Heart right ventricle (tissue), 16 donors: ENCODE results near the gene LYAR. TPM values are rescaled to one million over a fixed set of nuclear protein-coding genes. Genes with fewer than 3 reads are reported as not detected.

ENCODE experiments used
- ATAC-seq, 8 donors: fragments of 200-7000 bp; cut with Tn5 transposase; one replicate each; pipeline ENCODE4 v1.9.1; 2020; ENCODE audit warnings: mild to moderate bottlenecking in 8 of 8, moderate library complexity in 8 of 8, moderate number of reproducible peaks in 1 of 8
- DNase-seq, 2 donors: peaks; one replicate each; pipeline ENCODE4 v3.0.0-alpha.2; 2020
- H3K27ac ChIP-seq, 10 donors: fragments of 200-600 bp; sonication (generic) in 2 of 10; one replicate each; pipeline versions ENCODE4 v1.5.0 to v1.8.0; 2020 to 2022; ENCODE audit warnings: mild to moderate bottlenecking in 3 of 10
- H3K27me3 ChIP-seq, 7 donors: fragments of 200-600 bp; one replicate each; pipeline ENCODE4 v1.8.0; 2021 to 2022; ENCODE audit warnings: mild to moderate bottlenecking in 2 of 7
- H3K36me3 ChIP-seq, 9 donors: fragments of 200-600 bp; sonication (generic) in 1 of 9; one replicate each; pipeline versions ENCODE4 v1.5.0 to v1.8.0; 2020 to 2022; ENCODE audit warnings: mild to moderate bottlenecking in 2 of 9
- H3K4me1 ChIP-seq, 9 donors: fragments of 200-600 bp; sonication (generic) in 1 of 9; one replicate each; pipeline versions ENCODE4 v1.5.0 to v1.8.0; 2020 to 2022; ENCODE audit warnings: mild to moderate bottlenecking in 4 of 9
- H3K4me3 ChIP-seq, 10 donors: fragments of 200-600 bp; sonication (generic) in 2 of 10; one replicate each; pipeline versions ENCODE4 v1.5.0 to v1.8.0; 2020 to 2022; ENCODE audit warnings: mild to moderate bottlenecking in 7 of 10, moderate library complexity in 2 of 10
- H3K9me3 ChIP-seq, 11 donors: fragments of 200-600 bp in 10 of 11; sonication (generic) in 2 of 11; one replicate each; pipeline versions ENCODE4 v1.5.0 to v1.8.0; 2013 to 2022; ENCODE audit warnings: mild to moderate bottlenecking in 2 of 11, control low read depth in 1 of 11, moderate library complexity in 1 of 11
- CTCF ChIP-seq, 9 donors: fragments of 200-600 bp; sonication (generic) in 2 of 9; IDR thresholded peaks; one replicate each; pipeline versions ENCODE4 v1.5.0 to v1.8.0; 2021 to 2022; ENCODE audit warnings: antibody characterized with exemption in 9 of 9, mild to moderate bottlenecking in 5 of 9, moderate library complexity in 1 of 9
- WGBS, 2 donors: extraction: QIAGEN DNeasy Blood & Tissue Kit; methylation state at CpG; one replicate each; pipeline ENCODE4 v1.1.7; 2013; ENCODE audit warnings: inconsistent platforms in 1 of 2; 5-methylcytosine and 5-hydroxymethylcytosine counted together
- intact Hi-C, 10 donors: fragments of 100-400 bp; cut with DNase I; formaldehyde crosslinking; loops; one replicate each; pipeline versions ENCODE4 v1.11.1 to v1.14.2; 2022
- polyA plus RNA-seq, 2 donors: library from polyadenylated mRNA; stranded (reverse); fragments of 200-250 nt; gene quantifications; one replicate each; pipeline ENCODE4 v1.2.3, GENCODE V29; 2013
- total RNA-seq, 10 donors: library from RNA; stranded (reverse); fragmentation: NEBNext Ultra II Directional in 3 of 10; extraction: Animal tissue kit (Norgen Biotek cat#: 25700) in 3 of 10; gene quantifications; one replicate each; pipeline versions ENCODE4 v1.2.1 to v1.2.4, GENCODE V29; 2021 to 2023
- donor health status: Arrhythmogenic right ventricular cardiomyopathy.
- donor health status: ischemic (EF 13 %, LVEDD 7.1; RV severe dilation, severe dysfunction).
- donor health status: healthy with polysubstance abuse.
- donor health status: DM: no; HTN: yes; CAD: no.
- donor health status: DM: no; HTN: no; CAD: no.
- donor health status: ischemic (EF 25% LVEDD 6.9; RV normal size, moderate dysfunction).
- donor health status: ischemic (EF 25% LVEDD 5.7; RV mildly dilated, moderate dysfunction).
- donor health status: healthy.
- donor health status: DM: yes; HTN: yes; CAD: no.
- donor health status: Ischemic cardiomyopathy.
- donor health status: ischemic (EF 35%, LVEDD 5.7; RV mildly dilated, moderate dysfunction).
- donor health status: nonischemic (EF 11% LVEDD 7.7; RV severe dilation, severe dysfunction).
- donor health status: DM: yes; HTN: yes; CAD: no.
- donor health status: PGD.
- donor health status: ischemic (EF 29% LVEDD 5.4; RV normal size, mild dysfunction).
- donor health status: nonischemic (EF 23%, LVEDD 6.1; RV moderate dilation, normal function).

LYAR gene
- total and polyA plus RNA-seq, 12 donors, result 7.6 to 20.6 (median 12.6) TPM

- H3K9me3 ChIP-seq, result peaks cover 0 to 10% (median 0%) of the 10 kb centered on the region in 11 donors
- H3K36me3 ChIP-seq, result no peaks in the 10 kb centered on the region
- H3K4me3 ChIP-seq, result no peak overlapping the region
- H3K27ac ChIP-seq, result no peak overlapping the region
- DNase-seq, result no peak
- intact Hi-C loops, result no loop called here
- WGBS, 2 donors, result 96 to 97% methylated on average over 10 of the region's 10 CpGs
- no peaks in the 10 kb centered on the region for H3K27me3 ChIP-seq
- TF ChIP-seq CTCF (IDR thresholded peaks at IDR 0.05), result no peak
- peaks cover 0 to 10% (median 2%) of the 10 kb centered on the region in 9 donors for H3K4me1 ChIP-seq
- ATAC-seq, result no peak
Measured at GRCh38 chr4:4329496-4329895, 39.5 kb upstream of the LYAR start.

- ATAC-seq (no peak), DNase-seq (no peak)
- no peaks in the 10 kb centered on the region for H3K36me3 ChIP-seq
- 90 to 93% methylated on average over 4 of the region's 4 CpGs for WGBS, 2 donors
- H3K9me3 ChIP-seq, result peaks cover 0 to 10% (median 0%) of the 10 kb centered on the region in 11 donors
- no peak for TF ChIP-seq CTCF (IDR thresholded peaks at IDR 0.05)
- no peak overlapping the region for H3K27ac ChIP-seq
- no peaks in the 10 kb centered on the region for H3K27me3 ChIP-seq
- no peak overlapping the region for H3K4me3 ChIP-seq
- intact Hi-C loops, result no loop called here
- H3K4me1 ChIP-seq, result peaks cover 0 to 17% (median 9%) of the 10 kb centered on the region in 9 donors
Measured at GRCh38 chr4:4328840-4329239, 38.9 kb upstream of the LYAR start.

- H3K4me3 ChIP-seq, result no peak overlapping the region
- ATAC-seq (no peak), DNase-seq (no peak)
- H3K36me3 ChIP-seq, result peaks cover 0 to 2% (median 0%) of the 10 kb centered on the region in 9 donors
- no peak overlapping the region for H3K27ac ChIP-seq
- peaks cover 0 to 10% (median 0%) of the 10 kb centered on the region in 11 donors for H3K9me3 ChIP-seq
- H3K4me1 ChIP-seq, result peaks cover 0 to 17% (median 10%) of the 10 kb centered on the region in 9 donors
- no peak for TF ChIP-seq CTCF (IDR thresholded peaks at IDR 0.05)
- intact Hi-C loops, result no loop called here
- 94 to 100% methylated on average over 1 of the region's 1 CpG for WGBS, 2 donors
- no peaks in the 10 kb centered on the region for H3K27me3 ChIP-seq
Measured at GRCh38 chr4:4328206-4328605, 38.3 kb upstream of the LYAR start.

GRCh38 chr4:4327652-4328121 is 37.7 kb upstream of the LYAR start:
- WGBS, 2 donors, result 23 to 32% methylated on average over 22 of the region's 22 CpGs
- intact Hi-C loops, result no loop called here
- DNase-seq (peak; percentile 13 to 57), ATAC-seq (peak; percentile 48 to 87 (median 68))
- no peaks in the 10 kb centered on the region for H3K27me3 ChIP-seq
- peak in 8 of 9 donors; percentile 14 to 51 (median 40) for TF ChIP-seq CTCF (IDR thresholded peaks at IDR 0.05)
- H3K4me3 ChIP-seq, result peak overlapping the region in 1 of 10 donors; percentile 19
- H3K9me3 ChIP-seq, result peaks cover 0 to 10% (median 0%) of the 10 kb centered on the region in 11 donors
- peaks cover 0 to 14% (median 10%) of the 10 kb centered on the region in 9 donors for H3K4me1 ChIP-seq
- peaks cover 0 to 5% (median 0%) of the 10 kb centered on the region in 9 donors for H3K36me3 ChIP-seq
- peak overlapping the region in 1 of 10 donors; percentile 36 for H3K27ac ChIP-seq
